ENCODE measurements around the gene JAM3. TPM values are rescaled to one million over a fixed set of nuclear protein-coding genes. Genes with fewer than 3 reads are reported as not detected.

The JAM3 gene
- total and polyA plus RNA-seq, 2 of the 8 experiments (the other 6 are each of a cell fraction or from before 2014, with no cell fraction given), result 19.6 to 42.8 TPM

GRCh38 chr11:134120143-134120850 lies 51.4 kb downstream of the JAM3 start:
- Histone ChIP-seq H2BK12ac (ENCODE audit: low read depth, low read length) (no peak overlapping the region), H3K36me3 (ENCODE audit: control insufficient read depth in 2 of 4, insufficient read depth in 4 of 4, low read length in 3 of 4) (no peaks in the 10 kb centered on the region), H3K23me2 (ENCODE audit: low read depth, low read length) (no peaks in the 10 kb centered on the region; the same call in 1 of the 2 replicates), H3K79me1 (ENCODE audit: low read depth, low read length) (no peaks in the 10 kb centered on the region), H3K18ac (ENCODE audit: extremely low read depth, low read length) (no peak overlapping the region), H2AFZ (ENCODE audit: low read length) (no peak overlapping the region), H2BK15ac (ENCODE audit: low read length) (no peak overlapping the region), H3K4me1 (replicated peaks in 1 of 4; ENCODE audit: control insufficient read depth in 3 of 4, insufficient read depth in 4 of 4, low read length in 3 of 4) (peaks cover 0 to 13% (median 6%) of the 10 kb centered on the region in 4 experiments; a peak in 4 of 7 replicates), H3K23ac (ENCODE audit: insufficient read length) (no peak overlapping the region), H3K9me3 (ENCODE audit: insufficient read depth in 2 of 2, low read depth in 1 of 2, low read length in 1 of 2) (no peaks in the 10 kb centered on the region), H3K4me3 (ENCODE audit: extremely low read depth in 1 of 4, insufficient read depth in 2 of 4, low read depth in 3 of 4, low read length in 4 of 4) (no peak overlapping the region), H3K4me2 (ENCODE audit: insufficient read depth in 1 of 2, low read depth in 2 of 2, low read length in 2 of 2) (no peak overlapping the region), H4K8ac (ENCODE audit: extremely low read depth, insufficient read depth, low read length) (no peak overlapping the region), H2BK20ac (ENCODE audit: low read length) (no peak overlapping the region), H4K5ac (ENCODE audit: insufficient read length, low read depth, low read length) (no peak overlapping the region), H3K27ac (ENCODE audit: low read depth, low read length) (no peak overlapping the region), H4K20me1 (replicated peaks in 1 of 2; ENCODE audit: control insufficient read depth in 1 of 2, insufficient read depth in 2 of 2, low read length in 2 of 2) (peaks cover 0 to 2% of the 10 kb centered on the region in 2 experiments), H3K79me2 (ENCODE audit: control insufficient read depth in 1 of 2, insufficient read depth in 2 of 2, low read length in 2 of 2) (peaks cover 0 to 19% of the 10 kb centered on the region in 2 experiments; a peak in 3 of 4 replicates), H2BK5ac (ENCODE audit: low read depth, low read length) (no peak overlapping the region), H3K9ac (replicated peaks in 1 of 4; ENCODE audit: extremely low read depth in 1 of 4, low read depth in 3 of 4, low read length in 3 of 4) (no peak overlapping the region), H4K91ac (replicated peaks; ENCODE audit: insufficient read length, low read length) (no peak overlapping the region), H3K14ac (ENCODE audit: insufficient read length) (no peak overlapping the region), H3K56ac (replicated peaks; ENCODE audit: insufficient read length, low read depth, low read length) (no peak overlapping the region), H3K27me3 (replicated peaks in 1 of 4; ENCODE audit: control insufficient read depth in 3 of 4, extremely low read depth in 1 of 4, insufficient read depth in 3 of 4, low read length in 3 of 4) (peaks cover 0 to 7% (median 3%) of the 10 kb centered on the region in 4 experiments; a peak in 2 of 7 replicates), H3K4ac (replicated peaks; ENCODE audit: insufficient read length, low read depth, low read length) (no peak overlapping the region), H2BK120ac (replicated peaks; ENCODE audit: low read depth, low read length) (no peak overlapping the region), H2AK5ac (ENCODE audit: low read depth, low read length) (no peak overlapping the region)
- DNase-seq (ENCODE audit: low read depth in 1 of 2, low spot score in 2 of 2) (no peak), FAIRE-seq (no peak)
- ChIA-PET POLR2A (ENCODE audit: partially characterized antibody) (no interaction called here), CTCF (ENCODE audit: partially characterized antibody) (interaction anchor here (1.0 to 2.8 kb wide), 5 partner anchors 10 to 69 kb away, joined by 3 to 18 read pairs (median 4); no protein-coding TSS in a partner anchor)
- WGBS, 2 experiments (ENCODE audit: extremely low coverage in 1 of 2, insufficient coverage in 1 of 2, insufficient read length in 1 of 2, insufficient replicate concordance in 2 of 2, low coverage in 1 of 2, low lambda C conversion rate in 2 of 2, missing lambda C conversion rate in 1 of 2), result 86% methylated on average over 13 of the region's 13 CpGs; no CpG with 5 or more reads in 1 of the 2 experiments
- TF ChIP-seq SIX5 (IDR thresholded peaks at IDR 0.05; ENCODE audit: low read depth, low read length) (no peak), TBP (IDR thresholded peaks at IDR 0.05; ENCODE audit: low read depth, low read length) (no peak)

Measured in H1 (cell line).